ENCODE results near the gene EFCAB5.

Gene EFCAB5

DNA sequence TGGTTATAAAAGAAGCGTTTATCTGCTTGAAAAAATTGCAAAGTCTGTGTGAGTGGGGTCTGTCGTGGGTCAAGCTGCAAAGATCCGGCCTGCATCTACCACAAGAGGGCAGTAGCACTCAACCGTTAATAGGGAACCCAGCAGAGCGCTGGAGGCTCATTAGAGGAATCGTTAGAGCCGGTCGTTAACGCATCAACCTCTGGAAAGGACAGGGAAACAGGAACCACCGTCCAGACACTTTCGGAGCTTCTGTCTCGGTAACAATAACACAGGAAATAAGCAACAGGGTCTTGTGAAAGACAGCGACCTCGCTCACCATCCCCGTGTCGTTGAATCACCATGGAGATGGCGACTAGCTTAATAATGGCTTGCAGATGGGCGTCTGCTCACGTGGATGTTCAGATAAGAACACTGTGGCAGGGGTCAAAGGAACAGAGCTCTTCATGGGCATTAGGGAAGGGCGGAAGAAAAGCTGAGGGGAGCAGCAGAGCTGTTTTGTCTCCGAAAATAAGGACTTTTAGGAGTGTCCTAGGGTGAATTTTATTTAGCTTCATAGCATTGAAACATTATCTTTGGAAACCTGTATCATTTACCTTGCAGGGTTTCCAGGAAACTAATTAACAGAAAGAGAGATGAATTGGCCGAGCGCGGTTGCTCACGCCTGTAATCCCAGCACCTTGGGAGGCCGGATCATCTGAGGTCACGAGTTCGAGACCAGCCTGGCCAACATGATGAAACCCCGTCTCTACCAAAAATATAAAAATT, 163.3 kb downstream of the EFCAB5 start:
- peak; percentile 94 to 98 for DNase-seq (ENCODE audit: low read depth in 1 of 2, low spot score in 1 of 2)
- Histone ChIP-seq H3K27ac (replicated peaks) (peak overlapping the region; percentile 91), H3K4me3 (replicated peaks; ENCODE audit: insufficient read depth, low read length) (no peak overlapping the region), H3K27me3 (ENCODE audit: insufficient read depth, poor library complexity, severe bottlenecking) (no peaks in the 10 kb centered on the region)
- TF ChIP-seq POLR2AphosphoS5 (IDR thresholded peaks at IDR 0.05; ENCODE audit: low read depth) (peak; percentile 45), GABPA (IDR thresholded peaks at IDR 0.05; ENCODE audit: low read depth) (0 out of 2 replicates have a peak, but pooled peaks have one; percentile 21), SPI1 (IDR thresholded peaks at IDR 0.05; ENCODE audit: borderline replicate concordance, low read depth) (peak; percentile 60; the same call in 1 of the 2 replicates)
- TF ChIP-seq, protein P1, sequence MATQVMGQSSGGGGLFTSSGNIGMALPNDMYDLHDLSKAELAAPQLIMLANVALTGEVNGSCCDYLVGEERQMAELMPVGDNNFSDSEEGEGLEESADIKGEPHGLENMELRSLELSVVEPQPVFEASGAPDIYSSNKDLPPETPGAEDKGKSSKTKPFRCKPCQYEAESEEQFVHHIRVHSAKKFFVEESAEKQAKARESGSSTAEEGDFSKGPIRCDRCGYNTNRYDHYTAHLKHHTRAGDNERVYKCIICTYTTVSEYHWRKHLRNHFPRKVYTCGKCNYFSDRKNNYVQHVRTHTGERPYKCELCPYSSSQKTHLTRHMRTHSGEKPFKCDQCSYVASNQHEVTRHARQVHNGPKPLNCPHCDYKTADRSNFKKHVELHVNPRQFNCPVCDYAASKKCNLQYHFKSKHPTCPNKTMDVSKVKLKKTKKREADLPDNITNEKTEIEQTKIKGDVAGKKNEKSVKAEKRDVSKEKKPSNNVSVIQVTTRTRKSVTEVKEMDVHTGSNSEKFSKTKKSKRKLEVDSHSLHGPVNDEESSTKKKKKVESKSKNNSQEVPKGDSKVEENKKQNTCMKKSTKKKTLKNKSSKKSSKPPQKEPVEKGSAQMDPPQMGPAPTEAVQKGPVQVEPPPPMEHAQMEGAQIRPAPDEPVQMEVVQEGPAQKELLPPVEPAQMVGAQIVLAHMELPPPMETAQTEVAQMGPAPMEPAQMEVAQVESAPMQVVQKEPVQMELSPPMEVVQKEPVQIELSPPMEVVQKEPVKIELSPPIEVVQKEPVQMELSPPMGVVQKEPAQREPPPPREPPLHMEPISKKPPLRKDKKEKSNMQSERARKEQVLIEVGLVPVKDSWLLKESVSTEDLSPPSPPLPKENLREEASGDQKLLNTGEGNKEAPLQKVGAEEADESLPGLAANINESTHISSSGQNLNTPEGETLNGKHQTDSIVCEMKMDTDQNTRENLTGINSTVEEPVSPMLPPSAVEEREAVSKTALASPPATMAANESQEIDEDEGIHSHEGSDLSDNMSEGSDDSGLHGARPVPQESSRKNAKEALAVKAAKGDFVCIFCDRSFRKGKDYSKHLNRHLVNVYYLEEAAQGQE (IDR thresholded peaks at IDR 0.05; ENCODE audit: insufficient replicate concordance, low read depth) = no peak
- TF ChIP-seq, protein P2, sequence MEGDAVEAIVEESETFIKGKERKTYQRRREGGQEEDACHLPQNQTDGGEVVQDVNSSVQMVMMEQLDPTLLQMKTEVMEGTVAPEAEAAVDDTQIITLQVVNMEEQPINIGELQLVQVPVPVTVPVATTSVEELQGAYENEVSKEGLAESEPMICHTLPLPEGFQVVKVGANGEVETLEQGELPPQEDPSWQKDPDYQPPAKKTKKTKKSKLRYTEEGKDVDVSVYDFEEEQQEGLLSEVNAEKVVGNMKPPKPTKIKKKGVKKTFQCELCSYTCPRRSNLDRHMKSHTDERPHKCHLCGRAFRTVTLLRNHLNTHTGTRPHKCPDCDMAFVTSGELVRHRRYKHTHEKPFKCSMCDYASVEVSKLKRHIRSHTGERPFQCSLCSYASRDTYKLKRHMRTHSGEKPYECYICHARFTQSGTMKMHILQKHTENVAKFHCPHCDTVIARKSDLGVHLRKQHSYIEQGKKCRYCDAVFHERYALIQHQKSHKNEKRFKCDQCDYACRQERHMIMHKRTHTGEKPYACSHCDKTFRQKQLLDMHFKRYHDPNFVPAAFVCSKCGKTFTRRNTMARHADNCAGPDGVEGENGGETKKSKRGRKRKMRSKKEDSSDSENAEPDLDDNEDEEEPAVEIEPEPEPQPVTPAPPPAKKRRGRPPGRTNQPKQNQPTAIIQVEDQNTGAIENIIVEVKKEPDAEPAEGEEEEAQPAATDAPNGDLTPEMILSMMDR (IDR thresholded peaks at IDR 0.05; ENCODE audit: insufficient read depth, low read length) = peak; percentile 97

DNA sequence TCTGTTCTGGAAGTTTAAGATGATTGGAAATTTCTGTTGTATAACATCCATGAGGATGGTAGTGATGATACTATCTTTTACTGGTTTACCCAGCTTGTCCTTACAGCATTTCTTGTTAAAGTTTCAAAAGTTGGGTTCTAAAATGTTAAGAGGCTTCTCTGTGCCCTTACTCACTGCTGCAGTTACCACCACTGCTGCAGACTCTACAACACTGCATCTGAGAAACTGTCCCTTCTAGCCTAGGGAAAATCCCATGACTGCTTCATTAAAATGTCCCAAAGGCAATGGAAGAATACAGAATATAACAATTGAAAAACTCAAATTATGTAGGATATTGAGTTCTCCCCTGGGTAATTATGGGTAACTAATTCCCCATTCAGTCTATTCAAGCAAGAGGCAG, 171.4 kb downstream of the EFCAB5 start:
- Histone ChIP-seq H3K27me3 (ENCODE audit: insufficient read depth, poor library complexity, severe bottlenecking) (no peaks in the 10 kb centered on the region), H3K27ac (replicated peaks) (no peak overlapping the region), H3K4me3 (replicated peaks; ENCODE audit: insufficient read depth, low read length) (no peak overlapping the region)
- TF ChIP-seq, protein P2 (IDR thresholded peaks at IDR 0.05; ENCODE audit: insufficient read depth, low read length) = no peak
- TF ChIP-seq, protein P1 (IDR thresholded peaks at IDR 0.05; ENCODE audit: insufficient replicate concordance, low read depth) = no peak
- TF ChIP-seq GABPA (IDR thresholded peaks at IDR 0.05; ENCODE audit: low read depth) (no peak), POLR2AphosphoS5 (IDR thresholded peaks at IDR 0.05; ENCODE audit: low read depth) (no peak), SPI1 (IDR thresholded peaks at IDR 0.05; ENCODE audit: borderline replicate concordance, low read depth) (no peak)
- DNase-seq (ENCODE audit: low read depth in 1 of 2, low spot score in 1 of 2) = no peak

DNA sequence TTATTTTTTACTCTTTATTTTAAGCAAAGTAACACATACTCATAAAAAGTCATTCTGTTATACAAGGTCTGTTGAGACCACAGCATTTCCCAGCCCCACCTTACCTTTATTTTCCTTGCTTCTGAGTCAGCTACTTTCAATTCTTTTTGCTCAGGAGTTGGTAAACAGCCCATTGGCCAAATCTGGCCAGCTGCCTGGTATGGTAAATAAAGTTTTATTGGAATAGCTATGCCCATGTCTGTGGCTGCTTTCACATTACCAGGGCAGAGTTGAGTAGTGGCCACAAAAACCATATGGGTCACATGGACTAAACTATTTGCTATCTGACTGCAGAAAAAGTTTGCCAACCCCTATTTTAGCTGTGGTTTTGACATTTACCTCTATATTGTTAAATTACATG, 171.8 kb downstream of the EFCAB5 start:
- TF ChIP-seq, protein P1 (IDR thresholded peaks at IDR 0.05; ENCODE audit: insufficient replicate concordance, low read depth) = no peak
- TF ChIP-seq SPI1 (IDR thresholded peaks at IDR 0.05; ENCODE audit: borderline replicate concordance, low read depth) (no peak), GABPA (IDR thresholded peaks at IDR 0.05; ENCODE audit: low read depth) (no peak), POLR2AphosphoS5 (IDR thresholded peaks at IDR 0.05; ENCODE audit: low read depth) (no peak)
- TF ChIP-seq, protein P2 (IDR thresholded peaks at IDR 0.05; ENCODE audit: insufficient read depth, low read length) = no peak
- Histone ChIP-seq H3K4me3 (replicated peaks; ENCODE audit: insufficient read depth, low read length) (no peak overlapping the region), H3K27ac (replicated peaks) (no peak overlapping the region), H3K27me3 (ENCODE audit: insufficient read depth, poor library complexity, severe bottlenecking) (no peaks in the 10 kb centered on the region)
- DNase-seq (ENCODE audit: low read depth in 1 of 2, low spot score in 1 of 2) = peak in 1 of 2 experiments; percentile 17

Data from HL-60 (cell line).